PC-3 (cell line): Measurements from ENCODE around the gene NME7. TPM values are rescaled to one million over a fixed set of nuclear protein-coding genes. Genes with fewer than 3 reads are reported as not detected.

Experiments used
- ATAC-seq: fragments of 200-7000 bp; cut with Tn5 transposase; 2 replicates; pipeline ENCODE4 v1.9.1; 2020; ENCODE audit warnings: mild to moderate bottlenecking, moderate library complexity
- BruUV-seq: library from RNA; stranded (reverse); fragments of 400-500 nt; replicated peaks from 2 replicates; lab custom pipeline; 2021; lab: Mats Ljungman, UMichigan
- CTCF ChIA-PET: fragments of 300-600 bp; sonication (Branson Sonifier 250); formaldehyde crosslinking; loops from one replicate; lab custom pipeline; 2022; ENCODE audit warnings: antibody characterized with exemption; lab: Charles Lee
- POLR2A ChIA-PET: fragments of 300-600 bp; sonication (Branson Sonifier 250); formaldehyde crosslinking; loops from one replicate; lab custom pipeline; 2022; ENCODE audit warnings: antibody characterized with exemption; ENCODE audit not compliant: unreplicated experiment; lab: Charles Lee
- DNase-seq: peaks from one replicate; pipeline ENCODE4 v3.0.0-alpha.2; 2015
- H2AFZ ChIP-seq: fragments of 300-600 bp; sonication (generic); 2 replicates; pipeline ENCODE4 v1.6.0; 2016; ENCODE audit warnings: antibody characterized with exemption, low read length
- H3F3A ChIP-seq: fragments of 300-600 bp; sonication (generic); one replicate; pipeline ENCODE4 v1.6.0; 2017; ENCODE audit warnings: antibody characterized with exemption, low read length, control low read depth, mild to moderate bottlenecking; ENCODE audit not compliant: unreplicated experiment
- H3K27ac ChIP-seq: fragments of 300-600 bp; sonication (generic); 2 replicates; pipeline ENCODE4 v1.5.1; 2016; ENCODE audit warnings: mild to moderate bottlenecking, low read length
- H3K27me3 ChIP-seq: fragments of 300-600 bp; sonication (generic); 2 replicates; pipeline ENCODE4 v1.6.1; 2016; ENCODE audit warnings: low read length, mixed read lengths
- H3K36me3 ChIP-seq: fragments of 300-600 bp; sonication (generic); 2 replicates; pipeline ENCODE4 v1.6.1; 2016; ENCODE audit warnings: low read depth, mixed run types, low read length, mixed read lengths
- H3K4me1 ChIP-seq: fragments of 300-600 bp; sonication (generic); 2 replicates; pipeline ENCODE4 v1.5.1; 2016; ENCODE audit warnings: low read length; ENCODE audit not compliant: insufficient read depth
- H3K4me2 ChIP-seq: fragments of 300-600 bp; sonication (generic); 2 replicates; pipeline ENCODE4 v1.6.0; 2016; ENCODE audit warnings: low read length
- H3K4me3 ChIP-seq: fragments of 300-600 bp; sonication (generic); 2 replicates; pipeline ENCODE4 v1.5.1; 2016; ENCODE audit warnings: mild to moderate bottlenecking, low read length, mixed read lengths
- H3K79me2 ChIP-seq: fragments of 300-600 bp; sonication (generic); 2 replicates; pipeline ENCODE4 v1.6.1; 2017; ENCODE audit warnings: low read length, mixed read lengths
- H3K9ac ChIP-seq: fragments of 300-600 bp; sonication (generic); 2 replicates; pipeline ENCODE4 v1.6.0; 2016; ENCODE audit warnings: mild to moderate bottlenecking, low read length
- H3K9me2 ChIP-seq: fragments of 300-600 bp; sonication (generic); replicated peaks from 2 replicates; pipeline ENCODE4 v1.6.1; 2016; ENCODE audit warnings: mixed run types, low read length, mixed read lengths
- H3K9me3 ChIP-seq: fragments of 300-600 bp; sonication (generic); 2 replicates; pipeline ENCODE4 v1.6.1; 2016; ENCODE audit warnings: low read length, mixed read lengths
- H4K20me1 ChIP-seq: fragments of 300-600 bp; sonication (generic); 2 replicates; pipeline ENCODE4 v1.6.1; 2016; ENCODE audit warnings: low read length, mixed read lengths
- CTCF ChIP-seq: fragments of 300-600 bp; sonication (generic); conservative IDR thresholded peaks from 2 replicates; pipeline ENCODE4 v1.5.1; 2017; ENCODE audit warnings: antibody characterized with exemption, low read depth, mild to moderate bottlenecking, low read length
- EZH2 ChIP-seq: fragments of 300-600 bp; sonication (generic); IDR thresholded peaks from one replicate; pipeline ENCODE4 v1.6.1; 2017; ENCODE audit warnings: antibody characterized with exemption, mild to moderate bottlenecking, low read length; ENCODE audit not compliant: unreplicated experiment
- EZH2phosphoT487 ChIP-seq: fragments of 300-600 bp; sonication (generic); IDR thresholded peaks from 2 replicates; pipeline ENCODE4 v1.6.1; 2018; ENCODE audit warnings: mild to moderate bottlenecking, antibody characterized with exemption, low read length, borderline replicate concordance
- intact Hi-C: fragments of 100-400 bp; cut with micrococcal nuclease; formaldehyde crosslinking; loops from 2 replicates; pipeline ENCODE4 v1.9.0; 2023
- total RNA-seq: library from RNA; depleted of rRNA; stranded (reverse); fragments of >200 nt; gene quantifications from 2 replicates; pipeline ENCODE4 v1.2.3, GENCODE V29; 2014

Gene NME7
- total RNA-seq, 1 experiment from 2014 or later, result 18.9 TPM

DNA sequence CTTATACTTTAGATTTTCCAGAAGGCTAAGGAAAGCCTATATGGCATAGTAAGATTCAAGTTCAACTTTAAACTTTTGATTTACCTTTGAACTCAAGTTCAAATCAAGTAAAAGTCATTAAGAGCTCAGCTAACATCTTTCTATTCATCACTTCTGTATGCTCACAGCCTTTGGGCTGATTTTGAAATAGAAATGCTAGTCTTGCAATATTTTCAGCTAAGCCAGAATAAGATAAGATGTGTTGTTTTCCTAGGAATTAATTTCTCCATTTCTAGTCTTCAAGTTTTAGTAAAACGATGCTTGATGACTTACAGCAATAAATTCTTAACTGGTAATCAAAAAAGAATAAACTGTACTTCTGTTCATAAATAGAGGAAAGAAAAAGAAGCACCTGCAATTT lies 225.5 kb downstream of the NME7 start:
- H3K4me2 ChIP-seq, result no peak overlapping the region
- intact Hi-C loops, result no loop called here
- no peaks in the 10 kb centered on the region for H3K79me2 ChIP-seq
- no peaks in the 10 kb centered on the region for H3K27me3 ChIP-seq
- H4K20me1 ChIP-seq, result no peaks in the 10 kb centered on the region
- no peak overlapping the region for H3K4me3 ChIP-seq
- H3K36me3 ChIP-seq, result no peaks in the 10 kb centered on the region
- BruUV-seq, result no TSS peak
- ATAC-seq (no peak), DNase-seq (no peak)
- ChIA-PET CTCF (no interaction called here), POLR2A (no interaction called here)
- H3F3A ChIP-seq, result no peaks in the 10 kb centered on the region
- TF ChIP-seq CTCF, result no peak
- TF ChIP-seq EZH2phosphoT487, result no peak
- TF ChIP-seq EZH2, result no peak
- H3K9me2 ChIP-seq, result no peaks in the 10 kb centered on the region
- no peaks in the 10 kb centered on the region; the same call in 1 of the 2 replicates for H3K4me1 ChIP-seq
- H3K27ac ChIP-seq, result no peak overlapping the region
- no peak overlapping the region for H3K9ac ChIP-seq
- no peak overlapping the region for H2AFZ ChIP-seq
- H3K9me3 ChIP-seq, result no peaks in the 10 kb centered on the region

- Histone ChIP-seq H3K27ac (no peak overlapping the region), H3K9ac (no peak overlapping the region), H4K20me1 (no peaks in the 10 kb centered on the region), H3K4me1 (no peaks in the 10 kb centered on the region; the same call in 1 of the 2 replicates), H3K9me2 (no peaks in the 10 kb centered on the region), H3K4me2 (no peak overlapping the region), H3F3A (no peaks in the 10 kb centered on the region), H3K9me3 (no peaks in the 10 kb centered on the region), H3K4me3 (no peak overlapping the region), H3K79me2 (no peaks in the 10 kb centered on the region), H3K36me3 (no peaks in the 10 kb centered on the region), H3K27me3 (no peaks in the 10 kb centered on the region), H2AFZ (no peak overlapping the region)
- CTCF ChIA-PET, result no interaction called here
- POLR2A ChIA-PET, result interaction anchor here (0.6 kb wide), 1 partner anchor 504 kb away, joined by 4 read pairs; no protein-coding TSS in a partner anchor
- ATAC-seq (no peak), DNase-seq (no peak)
- TF ChIP-seq EZH2 (no peak), CTCF (no peak), EZH2phosphoT487 (no peak)
- intact Hi-C loops, result no loop called here
- BruUV-seq, result no TSS peak
These were observed 226.2 kb downstream of the NME7 start for GRCh38 chr1:169141356-169141755.

- intact Hi-C loops, result no loop called here
- Histone ChIP-seq H3K4me3 (no peak overlapping the region), H3F3A (no peaks in the 10 kb centered on the region), H3K36me3 (no peaks in the 10 kb centered on the region), H3K4me1 (no peaks in the 10 kb centered on the region; the same call in 1 of the 2 replicates), H3K79me2 (no peaks in the 10 kb centered on the region), H3K27me3 (no peaks in the 10 kb centered on the region), H4K20me1 (no peaks in the 10 kb centered on the region), H3K9me2 (no peaks in the 10 kb centered on the region), H3K27ac (no peak overlapping the region), H3K9ac (no peak overlapping the region), H2AFZ (no peak overlapping the region), H3K4me2 (no peak overlapping the region), H3K9me3 (no peaks in the 10 kb centered on the region)
- TF ChIP-seq CTCF (no peak), EZH2 (no peak), EZH2phosphoT487 (no peak)
- ATAC-seq (peak; percentile 22; the same call in 1 of the 2 replicates), DNase-seq (peak; percentile 29)
- no TSS peak for BruUV-seq
- ChIA-PET POLR2A (no interaction called here), CTCF (no interaction called here)
These were observed 228.5 kb downstream of the NME7 start for GRCh38 chr1:169138866-169139670.
